HG02970 (cell line): ENCODE data around the gene ROBO1.

Source experiments
- ATAC-seq: cut with Tn5 transposase; IDR thresholded peaks from one replicate; pipeline ENCODE4 v1.9.1; 2021; ENCODE audit warnings: mild to moderate bottlenecking, moderate library complexity, moderate number of reproducible peaks; ENCODE audit not compliant: unreplicated experiment, low FRiP score

ROBO1 gene

GRCh38 chr3:79038636-79039035 is 729.2 kb downstream of the ROBO1 start:
- no peak for ATAC-seq

DNA sequence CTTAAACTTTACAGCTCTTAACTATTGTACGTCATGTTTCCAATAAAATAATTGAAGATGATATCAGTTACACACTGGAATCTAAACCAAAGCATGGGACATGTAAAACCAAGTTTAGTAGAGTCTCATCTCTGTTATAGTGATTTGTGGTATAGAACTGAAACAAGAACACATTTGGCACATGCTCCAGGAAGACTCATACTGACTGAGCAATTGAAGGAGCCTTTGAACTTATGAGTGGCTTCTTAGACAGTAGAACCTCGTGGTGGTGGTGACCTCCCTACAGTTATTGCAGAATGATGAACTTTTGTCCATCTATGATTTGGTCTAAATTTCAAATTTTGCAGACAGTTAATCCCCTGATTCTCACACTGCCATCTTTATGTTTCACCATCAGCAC is 729.7 kb downstream of the ROBO1 start:
- ATAC-seq: no peak

- ATAC-seq: no peak
Measured at GRCh38 chr3:79032686-79033318, 735.0 kb downstream of the ROBO1 start.

GRCh38 chr3:79030157-79030556 is 737.6 kb downstream of the ROBO1 start:
- ATAC-seq: no peak

- no peak for ATAC-seq
Measured at GRCh38 chr3:79028916-79029315, 738.9 kb downstream of the ROBO1 start.

- ATAC-seq: no peak
Measured at GRCh38 chr3:79027593-79027992, 740.2 kb downstream of the ROBO1 start.

DNA sequence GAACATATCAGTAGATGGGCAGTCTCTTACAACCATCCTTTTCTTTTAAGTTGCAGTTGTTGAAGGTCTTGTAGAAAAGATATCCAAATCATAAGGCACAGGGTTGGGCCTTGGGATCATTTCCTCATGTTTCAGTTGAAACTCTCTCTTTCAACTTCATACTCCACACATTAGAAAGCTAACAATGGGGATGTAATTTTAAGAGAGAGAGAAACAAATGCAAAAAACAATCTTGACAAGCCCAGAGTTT is 747.9 kb downstream of the ROBO1 start:
- ATAC-seq: no peak

DNA sequence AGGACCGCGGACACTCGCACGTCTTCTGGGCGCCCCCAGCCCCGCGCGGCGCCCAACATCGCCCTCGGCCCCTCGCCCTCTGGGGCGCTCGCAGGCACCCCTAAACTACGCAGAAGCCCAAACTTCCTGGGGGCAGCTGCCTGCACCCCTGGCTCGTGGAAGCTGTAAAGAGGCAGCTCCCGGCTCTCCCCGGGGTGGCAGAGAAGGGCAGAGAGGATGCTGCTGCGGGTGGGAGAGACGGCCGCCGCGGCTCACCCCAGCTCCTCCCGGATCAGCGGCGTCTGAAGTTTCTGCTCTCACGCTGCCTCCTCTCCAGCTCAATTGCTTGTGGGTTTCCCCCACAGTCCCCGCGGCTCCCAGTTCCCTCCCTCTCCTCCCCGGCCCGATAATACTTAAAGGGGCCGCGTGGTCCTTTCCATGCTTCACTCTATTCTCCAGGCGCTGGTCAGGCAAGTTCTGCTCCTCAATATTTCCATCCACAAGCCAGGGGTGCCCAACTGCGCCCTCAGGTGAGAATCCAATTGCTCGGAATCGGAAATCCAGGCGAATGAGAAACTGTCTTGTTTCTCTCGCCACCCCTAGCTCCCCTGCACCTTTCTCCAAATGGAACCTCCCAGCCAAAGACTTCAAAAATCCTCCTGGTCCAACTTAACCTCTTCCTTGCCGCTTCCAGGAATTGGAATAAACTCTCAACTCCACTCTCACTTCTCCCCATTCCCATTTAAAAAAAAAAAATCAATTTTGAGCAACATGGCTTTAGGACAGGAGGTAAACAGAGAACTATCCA is 748.5 kb downstream of the ROBO1 start:
- ATAC-seq: no peak

DNA sequence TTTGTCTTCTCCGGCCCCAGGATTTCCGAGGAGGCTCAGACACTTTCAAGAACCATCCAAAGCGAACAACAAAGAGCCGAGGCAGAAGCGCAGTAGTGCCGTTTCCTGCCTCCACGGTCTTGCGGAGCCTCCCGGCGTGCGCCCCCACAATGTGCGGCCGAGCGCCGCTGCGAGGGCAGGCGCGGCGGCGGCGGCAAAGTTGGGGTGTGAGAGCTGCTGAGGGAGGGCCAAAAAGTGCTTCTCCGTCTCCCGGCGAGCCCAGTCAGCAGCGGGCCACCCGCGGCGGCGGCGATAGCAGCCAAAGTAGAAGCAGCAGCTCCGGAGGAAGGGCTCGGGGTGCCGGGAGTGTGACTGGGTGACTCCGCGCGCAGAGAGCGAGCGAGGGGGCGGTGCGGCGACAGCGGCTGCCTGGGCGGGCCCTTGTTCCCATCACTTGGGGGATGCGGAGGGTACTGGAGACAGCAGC is 749.1 kb downstream of the ROBO1 start:
- no peak for ATAC-seq

DNA sequence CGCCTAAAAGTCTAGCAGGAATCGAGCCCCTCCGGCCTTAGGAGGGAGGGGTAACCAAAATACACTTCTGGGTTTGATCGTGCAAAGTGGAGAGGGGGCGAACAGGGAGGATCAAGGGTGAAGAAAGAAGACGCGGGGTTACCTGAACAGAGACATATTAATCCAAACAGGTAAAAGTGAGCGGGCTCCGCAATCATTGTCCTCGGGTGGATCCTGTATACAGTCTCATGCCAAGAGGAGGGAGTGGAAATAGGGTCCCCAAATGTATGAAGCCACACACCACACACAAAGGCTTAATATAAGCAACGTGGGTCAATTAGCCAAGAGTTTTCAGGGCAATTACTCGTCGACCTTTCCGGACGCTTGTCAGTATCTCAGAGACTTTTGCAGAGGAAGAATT is 749.5 kb downstream of the ROBO1 start:
- ATAC-seq: no peak

DNA sequence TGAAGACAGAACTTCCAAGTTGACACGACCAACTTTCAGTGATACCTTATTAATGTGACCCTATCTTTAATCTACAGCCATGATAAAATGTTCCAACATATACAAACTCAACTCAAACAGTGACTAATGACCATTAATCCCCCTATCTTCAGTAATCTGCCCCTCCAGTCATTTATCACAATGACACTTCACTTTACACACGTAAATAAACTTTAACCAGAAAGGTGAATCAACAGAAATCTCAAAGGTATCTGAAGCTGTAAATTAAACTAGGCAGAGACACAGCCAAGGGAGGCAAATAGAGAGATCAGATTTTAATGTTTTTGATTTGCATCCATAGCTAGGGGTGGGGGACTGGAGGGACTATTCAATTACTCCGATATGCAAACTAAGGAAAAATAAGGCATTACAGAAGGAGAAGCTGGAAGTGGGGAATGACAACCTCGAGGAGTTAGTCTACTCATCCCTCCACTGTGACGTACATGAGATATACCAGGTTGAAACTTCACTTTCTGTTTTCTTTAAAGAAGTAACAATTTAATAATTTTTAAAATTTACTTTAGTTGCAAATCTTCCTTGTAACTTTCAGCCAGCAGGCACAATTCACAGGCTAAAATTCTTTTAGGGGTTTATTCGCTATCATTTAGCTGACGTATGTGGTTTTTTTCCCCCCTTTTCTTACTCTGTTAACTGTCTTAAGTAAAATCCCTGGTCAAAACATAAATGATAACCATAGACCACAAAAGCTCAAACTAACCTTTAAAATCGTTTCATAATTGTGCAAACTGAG is 751.0 kb downstream of the ROBO1 start:
- no peak for ATAC-seq

- ATAC-seq: no peak
Measured at GRCh38 chr3:79015854-79016253, 751.9 kb downstream of the ROBO1 start.

- ATAC-seq: no peak
Measured at GRCh38 chr3:79012946-79013362, 754.8 kb downstream of the ROBO1 start.

GRCh38 chr3:79012530-79012913 is 755.3 kb downstream of the ROBO1 start:
- ATAC-seq: no peak

GRCh38 chr3:79011821-79012529 is 755.8 kb downstream of the ROBO1 start:
- ATAC-seq: no peak

- ATAC-seq: no peak
Measured at GRCh38 chr3:79009861-79010260, 757.9 kb downstream of the ROBO1 start.

DNA sequence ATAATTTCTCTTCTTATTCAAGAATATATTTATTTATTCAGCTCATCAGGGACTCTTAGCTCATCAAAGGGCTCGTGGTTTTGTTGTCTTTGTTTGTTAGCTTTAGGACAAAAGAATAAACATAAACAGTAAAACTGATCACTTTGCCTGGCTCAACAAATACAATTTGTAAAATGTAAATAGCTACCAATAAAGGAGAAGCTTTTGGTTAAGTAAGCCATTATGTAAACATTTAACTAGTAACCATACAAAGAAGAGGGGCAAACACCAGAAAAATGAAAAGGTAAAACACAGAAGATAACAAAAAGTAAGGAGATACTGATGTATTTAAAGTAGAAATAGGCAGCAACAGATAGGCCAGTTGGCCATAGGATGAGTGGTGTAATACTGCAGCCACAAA is 761.7 kb downstream of the ROBO1 start:
- no peak for ATAC-seq

- ATAC-seq: no peak
Measured at GRCh38 chr3:79005084-79005483, 762.7 kb downstream of the ROBO1 start.

DNA sequence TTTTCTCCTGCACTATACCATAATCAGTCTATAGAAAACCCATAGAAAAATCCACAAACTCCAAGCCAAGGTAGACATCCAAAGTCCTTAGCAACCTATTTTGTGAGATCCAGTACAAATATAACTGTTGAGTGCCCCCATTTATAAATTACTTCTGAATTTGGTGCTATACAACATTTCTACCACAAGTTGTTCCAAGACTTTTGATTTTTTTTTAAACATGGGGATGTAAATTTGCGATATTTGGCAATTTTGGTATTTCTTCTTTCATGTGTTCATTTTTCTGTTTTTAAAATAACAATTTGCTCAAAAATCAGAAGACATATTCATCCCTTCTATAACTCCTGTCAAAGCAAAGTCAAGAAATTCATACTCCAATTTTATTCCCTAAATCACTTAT is 763.8 kb downstream of the ROBO1 start:
- ATAC-seq: no peak

GRCh38 chr3:79002465-79003372 is 765.1 kb downstream of the ROBO1 start:
- ATAC-seq: no peak
